ENCODE measurements around the gene CD74. TPM values are rescaled to one million over a fixed set of nuclear protein-coding genes. Genes with fewer than 3 reads are reported as not detected.
"Not testable (repeated sequence)": the region's sequence is repeated elsewhere in the genome, so short reads cannot be mapped to it uniquely, and the experiment has no call there.

CD74 gene
- total RNA-seq, 1 experiment from 2014 or later = 2.6 TPM

GRCh38 chr5:150441813-150442698, 29.3 kb upstream of the CD74 start:
- DNase-seq (ENCODE audit: low read depth) = peak; percentile 39

- no peak for DNase-seq (ENCODE audit: low read depth)
Measured at GRCh38 chr5:150440948-150441812, 28.5 kb upstream of the CD74 start.

- peak; percentile 41 for DNase-seq (ENCODE audit: low read depth)
Measured at GRCh38 chr5:150438873-150439546, 26.3 kb upstream of the CD74 start.

- peak; percentile 72 for DNase-seq (ENCODE audit: low read depth)
Measured at GRCh38 chr5:150436141-150436680, 23.5 kb upstream of the CD74 start.

GRCh38 chr5:150434464-150434863, 21.8 kb upstream of the CD74 start:
- no peak for DNase-seq (ENCODE audit: low read depth)

- no peak for DNase-seq (ENCODE audit: low read depth)
Measured at GRCh38 chr5:150431574-150431973, 18.9 kb upstream of the CD74 start.

GRCh38 chr5:150431048-150431447, 18.3 kb upstream of the CD74 start:
- no peak for DNase-seq (ENCODE audit: low read depth)

- no peak for DNase-seq (ENCODE audit: low read depth)
Measured at GRCh38 chr5:150429410-150429873, 16.7 kb upstream of the CD74 start.

- DNase-seq (ENCODE audit: low read depth) = no peak
Measured at GRCh38 chr5:150428978-150429377, 16.3 kb upstream of the CD74 start.

- no peak for DNase-seq (ENCODE audit: low read depth)
Measured at GRCh38 chr5:150428106-150428876, 15.6 kb upstream of the CD74 start.

GRCh38 chr5:150426165-150426564, 13.5 kb upstream of the CD74 start:
- DNase-seq (ENCODE audit: low read depth) = not testable (repeated sequence)

GRCh38 chr5:150422758-150423157, 10.0 kb upstream of the CD74 start:
- no peak for DNase-seq (ENCODE audit: low read depth)

GRCh38 chr5:150422075-150422474, 9.4 kb upstream of the CD74 start:
- DNase-seq (ENCODE audit: low read depth) = no peak

- DNase-seq (ENCODE audit: low read depth) = no peak
Measured at GRCh38 chr5:150419630-150420270, 7.0 kb upstream of the CD74 start.

- not testable (repeated sequence) for DNase-seq (ENCODE audit: low read depth)
Measured at GRCh38 chr5:150413902-150414790, 1.4 kb upstream of the CD74 start.

- no peak for DNase-seq (ENCODE audit: low read depth)
Measured at GRCh38 chr5:150413176-150413901, 629 bp upstream of the CD74 start.

- DNase-seq (ENCODE audit: low read depth) = no peak
Measured at GRCh38 chr5:150411245-150411979, 1.3 kb downstream of the CD74 start.
